DMS153 (cell line): ENCODE results near the gene CAMK1.

Source experiments
- DNase-seq: peaks from one replicate; lab custom pipeline; 2025; lab: John Stamatoyannopoulos, UW

The CAMK1 gene

GRCh38 chr3:9769426-9770275 is at the start of gene CAMK1:
Gene CAMK1 (minus strand): TSS chr3:9769947. CDS start chr3:9767749, 2,198 bp downstream.
- peak; percentile 1 for DNase-seq

- no peak for DNase-seq
Observed at GRCh38 chr3:9818666-9819335, 49.1 kb upstream of the CAMK1 start.

- DNase-seq = no peak
Observed at GRCh38 chr3:9817436-9817835, 47.7 kb upstream of the CAMK1 start.

- DNase-seq = no peak
Observed at GRCh38 chr3:9815986-9816385, 46.2 kb upstream of the CAMK1 start.

GRCh38 chr3:9812870-9813483 is 43.2 kb upstream of the CAMK1 start:
- no peak for DNase-seq

GRCh38 chr3:9810846-9811245 is 41.1 kb upstream of the CAMK1 start:
- no peak for DNase-seq

GRCh38 chr3:9810433-9810770 is 40.7 kb upstream of the CAMK1 start:
- no peak for DNase-seq

GRCh38 chr3:9809615-9810432 is 40.1 kb upstream of the CAMK1 start, which contains the start of gene TTLL3:
Gene TTLL3 (plus strand): TSS chr3:9810262. CDS start chr3:9810662, 400 bp downstream.
- DNase-seq = no peak

- DNase-seq = no peak
Observed at GRCh38 chr3:9809239-9809614, 39.5 kb upstream of the CAMK1 start.

GRCh38 chr3:9808345-9809037 is 38.7 kb upstream of the CAMK1 start:
- no peak for DNase-seq

GRCh38 chr3:9807981-9808344 is 38.2 kb upstream of the CAMK1 start:
- DNase-seq = no peak

GRCh38 chr3:9806688-9807589 is 37.2 kb upstream of the CAMK1 start:
- no peak for DNase-seq

- DNase-seq = no peak
Observed at GRCh38 chr3:9806137-9806536, 36.4 kb upstream of the CAMK1 start.

- no peak for DNase-seq
Observed at GRCh38 chr3:9804996-9805395, 35.2 kb upstream of the CAMK1 start.

GRCh38 chr3:9803494-9803893 is 33.7 kb upstream of the CAMK1 start:
- no peak for DNase-seq

GRCh38 chr3:9800529-9800928 is 30.8 kb upstream of the CAMK1 start:
- no peak for DNase-seq

- DNase-seq = no peak
Observed at GRCh38 chr3:9797196-9797945, 27.6 kb upstream of the CAMK1 start.

GRCh38 chr3:9795207-9795606 is 25.5 kb upstream of the CAMK1 start:
- no peak for DNase-seq

- no peak for DNase-seq
Observed at GRCh38 chr3:9794400-9794799, 24.7 kb upstream of the CAMK1 start.
